Activated effector memory CD4-positive, alpha-beta T cell treated with Interleukin-2 at 50 U/mL for 16 hours (primary cell): ENCODE results near the gene CES2.
"Not testable (repeated sequence)": the region's sequence is repeated elsewhere in the genome, so short reads cannot be mapped to it uniquely, and the experiment has no call there.

Experiments
- DNase-seq: peaks from one replicate; pipeline ENCODE4 v3.0.0-alpha.2; 2020

Gene CES2

DNA sequence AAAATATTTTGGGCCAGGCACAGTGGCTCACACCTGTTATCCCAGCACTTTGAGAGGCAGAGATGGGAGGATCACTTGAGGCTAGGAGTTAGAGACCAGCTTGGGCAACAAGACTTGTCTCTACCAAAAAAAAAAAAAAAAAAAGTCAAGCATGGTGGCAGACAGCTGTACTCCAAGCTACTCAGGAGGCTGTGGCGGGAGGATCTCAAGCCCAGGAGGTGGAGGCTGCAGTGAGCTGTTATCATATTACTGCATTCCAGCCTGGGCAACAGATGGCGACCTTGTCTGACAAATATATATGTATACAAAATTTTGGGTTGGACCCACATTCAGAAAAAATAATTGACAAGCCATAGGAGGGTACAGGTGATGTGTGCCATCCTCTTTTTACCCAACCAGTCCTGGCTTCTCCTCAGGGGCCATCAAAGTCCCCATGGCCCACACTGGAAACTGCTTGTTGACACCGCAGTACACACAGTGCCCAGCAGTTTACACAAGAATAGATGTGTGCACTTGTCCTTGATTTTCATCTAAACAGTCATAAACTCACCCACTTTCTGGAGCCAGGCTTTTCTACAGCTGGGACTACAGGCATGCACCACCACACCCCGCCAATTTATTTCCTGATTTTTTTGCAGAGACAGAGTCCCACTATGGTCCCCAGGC, 1.7 kb downstream of the CES2 start:
- no peak for DNase-seq

DNA sequence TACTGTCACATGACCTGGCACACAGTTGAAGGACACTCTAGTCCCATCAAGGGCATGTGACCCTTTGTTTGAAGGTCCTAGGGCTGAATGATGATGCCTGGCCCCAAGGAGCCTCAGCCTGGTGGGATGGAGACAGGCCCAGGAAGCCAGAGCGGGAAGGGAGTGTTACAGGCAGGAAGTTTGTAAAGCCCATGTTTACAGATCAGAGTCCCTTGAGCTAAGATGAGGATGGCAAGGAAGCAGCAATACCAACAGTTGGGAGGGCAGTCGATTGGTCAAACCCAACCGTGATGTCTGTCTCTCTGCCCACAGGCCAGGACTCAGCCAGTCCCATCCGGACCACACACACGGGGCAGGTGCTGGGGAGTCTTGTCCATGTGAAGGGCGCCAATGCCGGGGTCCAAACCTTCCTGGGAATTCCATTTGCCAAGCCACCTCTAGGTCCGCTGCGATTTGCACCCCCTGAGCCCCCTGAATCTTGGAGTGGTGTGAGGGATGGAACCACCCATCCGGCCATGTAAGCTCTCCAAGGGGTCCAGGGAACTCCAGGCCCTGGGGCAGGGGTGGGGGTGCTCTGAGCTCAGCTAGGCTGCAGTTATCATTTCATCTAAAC, 2.5 kb downstream of the CES2 start:
- DNase-seq, result no peak

GRCh38 chr16:66939366-66939765, 4.0 kb downstream of the CES2 start:
- no peak for DNase-seq

GRCh38 chr16:66940236-66940635, 4.9 kb downstream of the CES2 start:
- DNase-seq, result no peak

DNA sequence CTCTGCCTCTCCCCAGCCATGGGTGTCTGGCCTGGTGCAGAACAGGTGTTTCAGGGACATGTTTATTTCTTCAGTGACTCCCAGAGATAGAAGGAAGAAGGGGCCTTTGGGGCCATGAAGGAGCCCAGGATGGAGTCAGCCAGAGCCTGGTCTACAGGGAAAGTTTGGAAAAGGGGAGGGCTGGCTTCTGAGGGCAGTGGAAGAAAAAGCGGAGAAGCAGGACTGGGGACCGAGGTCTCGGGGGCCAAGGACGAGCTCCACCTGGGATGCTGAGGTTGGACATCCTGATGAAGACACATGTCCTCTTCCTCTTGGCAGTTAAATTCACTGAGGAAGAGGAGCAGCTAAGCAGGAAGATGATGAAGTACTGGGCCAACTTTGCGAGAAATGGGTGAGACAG, 7.7 kb downstream of the CES2 start:
- no peak for DNase-seq

GRCh38 chr16:66943426-66944053, 8.2 kb downstream of the CES2 start:
- DNase-seq, result no peak

- DNase-seq, result no peak
Observed at GRCh38 chr16:66944054-66944441, 8.7 kb downstream of the CES2 start.

- not testable (repeated sequence) for DNase-seq
Observed at GRCh38 chr16:66944971-66945370, 9.7 kb downstream of the CES2 start.

DNA sequence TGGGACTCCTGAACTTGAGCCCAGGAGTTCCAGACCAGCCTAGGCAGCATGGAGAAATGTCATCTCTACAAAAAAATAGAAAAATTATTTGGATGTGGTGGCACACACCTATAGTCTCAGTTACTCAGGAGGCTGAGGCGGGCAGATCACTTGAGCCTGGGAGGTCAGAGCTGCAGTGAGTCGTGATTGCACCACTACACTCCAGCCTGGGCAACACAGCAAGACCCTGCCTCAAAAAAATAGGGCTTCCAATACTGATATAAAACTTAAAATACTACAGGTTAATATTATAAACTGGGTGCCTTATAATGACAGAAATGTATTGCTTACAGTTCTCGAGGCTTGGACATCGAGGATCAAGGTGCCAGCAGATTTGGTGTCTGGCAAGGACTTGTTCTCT, 10.6 kb downstream of the CES2 start:
- no peak for DNase-seq

DNA sequence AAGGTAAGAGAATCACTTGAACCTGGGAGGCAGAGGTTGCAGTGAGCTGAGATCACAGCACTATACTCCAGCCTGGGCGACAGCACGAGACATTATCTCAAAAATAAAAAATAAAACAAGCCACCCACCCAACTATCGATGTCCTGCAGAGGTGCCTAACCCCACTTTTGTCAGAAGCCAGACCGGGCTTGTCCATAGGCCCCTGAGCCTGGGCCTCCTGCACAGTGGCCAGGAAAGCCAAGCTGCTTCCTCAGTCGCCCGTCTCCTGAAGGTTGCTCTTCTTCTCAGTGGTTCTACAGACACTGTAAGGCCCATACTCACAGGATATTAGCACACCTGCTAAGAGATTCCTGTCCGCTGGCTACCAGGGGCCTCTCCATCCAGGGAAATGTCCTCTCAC, 11.2 kb downstream of the CES2 start:
- no peak for DNase-seq

DNA sequence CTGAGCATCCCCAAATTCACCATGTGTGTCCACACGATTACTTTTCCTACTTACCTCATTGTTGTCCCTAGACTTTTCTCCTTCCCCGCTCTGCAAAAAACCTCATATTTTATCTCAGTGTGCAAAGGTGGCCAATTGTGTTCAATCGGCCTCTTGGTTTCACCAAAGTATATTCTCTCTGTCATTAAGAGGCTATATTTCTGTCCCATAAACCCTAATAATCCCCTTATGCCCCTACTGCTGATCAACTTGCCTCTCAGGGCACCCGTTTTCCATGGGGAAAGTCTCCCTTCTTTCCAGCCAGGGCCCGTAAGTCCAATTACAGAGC, 11.6 kb downstream of the CES2 start:
- no peak for DNase-seq

- peak; percentile 67 for DNase-seq
Observed at GRCh38 chr16:66947302-66948065, 12.2 kb downstream of the CES2 start.

GRCh38 chr16:66948134-66948836, 13.0 kb downstream of the CES2 start:
- no peak for DNase-seq

DNA sequence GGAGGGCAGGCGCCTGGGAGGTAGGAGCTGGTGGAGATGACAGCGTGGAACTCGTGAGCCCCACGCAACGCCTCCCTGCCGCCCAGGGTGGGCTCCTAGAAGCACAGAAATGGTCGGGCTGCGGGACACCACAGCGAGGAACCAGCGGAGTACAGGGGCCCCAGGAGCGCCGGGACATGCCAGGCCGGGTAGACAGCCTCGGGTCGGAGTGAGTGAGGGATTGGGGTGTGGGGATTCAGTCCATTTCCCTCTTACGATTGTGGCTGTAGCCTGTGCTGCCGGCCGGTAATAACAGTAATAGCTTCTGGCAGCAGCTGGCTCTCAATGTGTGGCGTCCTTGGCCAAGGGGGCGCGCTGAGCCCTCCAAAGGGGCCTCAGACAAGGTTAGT, 13.5 kb downstream of the CES2 start:
- no peak for DNase-seq

DNA sequence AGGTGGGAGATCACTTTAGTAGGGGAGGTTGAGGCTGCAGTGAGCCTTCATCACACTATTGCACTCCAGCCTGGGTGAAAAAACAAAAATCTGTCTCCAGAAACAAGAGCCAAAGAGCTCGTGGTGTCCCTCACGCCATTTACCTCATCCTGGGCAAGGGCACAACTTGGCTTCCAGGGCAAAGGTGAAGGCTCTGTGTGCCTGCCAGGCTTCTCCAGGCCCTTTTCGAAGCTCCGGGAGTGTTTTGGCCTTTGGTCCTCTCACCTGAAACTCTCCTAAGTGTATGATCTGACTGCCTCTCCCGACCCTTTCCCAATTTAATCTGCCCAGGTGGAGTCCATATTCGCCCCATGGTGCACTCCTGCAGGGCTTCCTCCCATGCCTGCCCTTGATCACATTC, 14.2 kb downstream of the CES2 start:
- DNase-seq, result no peak

- no peak for DNase-seq
Observed at GRCh38 chr16:66950437-66950836, 15.1 kb downstream of the CES2 start.

GRCh38 chr16:66950971-66951790, 15.9 kb downstream of the CES2 start:
- DNase-seq, result no peak

GRCh38 chr16:66952430-66953110, 17.3 kb downstream of the CES2 start:
- no peak for DNase-seq

GRCh38 chr16:66953462-66954096, 18.3 kb downstream of the CES2 start:
- no peak for DNase-seq

DNA sequence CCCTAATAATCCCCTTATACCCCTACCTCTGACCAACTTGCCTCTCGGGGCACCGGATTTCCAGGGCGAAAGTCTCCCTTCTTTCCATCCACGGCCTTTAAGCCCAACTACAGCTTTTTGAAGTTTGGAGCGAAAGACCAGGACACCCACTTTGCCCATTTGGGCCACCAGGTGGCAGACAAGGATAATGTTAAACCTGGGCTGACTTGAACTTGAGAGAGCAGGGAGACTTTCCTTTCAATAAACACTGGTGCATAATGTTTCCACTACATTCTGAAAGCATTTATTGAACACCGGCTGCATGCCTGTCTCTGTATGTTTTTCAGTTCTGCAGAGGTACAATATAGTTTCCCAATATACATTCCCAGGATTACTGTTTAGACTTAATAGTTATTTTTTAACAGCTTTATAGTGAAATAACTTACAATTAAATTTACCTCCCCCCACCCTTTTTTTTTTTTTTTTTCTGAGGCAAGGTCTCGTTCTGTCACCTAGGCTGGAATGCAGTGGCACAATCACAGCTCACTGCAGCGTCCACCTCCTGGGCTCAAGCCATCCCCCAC, 18.9 kb downstream of the CES2 start:
- DNase-seq, result peak; percentile 60
